Measurements from ENCODE around the gene SORCS2. TPM values are rescaled to one million over a fixed set of nuclear protein-coding genes. Genes with fewer than 3 reads are reported as not detected.

Gene SORCS2
- 1.2 TPM for total RNA-seq
- long read RNA-seq, partial matches to known transcripts, result 1 of 8 reads
- long read RNA-seq, other reads (novel, unspliced or antisense), result 7 of 8 reads

- ATAC-seq (ENCODE audit: poor library complexity) (peak; percentile 94), DNase-seq (peak; percentile 78)
- intact Hi-C loops (cut with DNase I), result loop anchor here (2.0 to 5.0 kb wide), 2 partner anchors 104 to 525 kb away; no protein-coding TSS in a partner anchor
Observed at GRCh38 chr4:7192252-7193029, at the start of gene SORCS2. TSS of gene SORCS2 (plus strand) at chr4:7192538.

GRCh38 chr4:7144374-7145290, 47.7 kb upstream of the SORCS2 start:
- ATAC-seq (ENCODE audit: poor library complexity) (no peak), DNase-seq (no peak)
- intact Hi-C loops (cut with DNase I), result no loop called here

- DNase-seq (no peak), ATAC-seq (ENCODE audit: poor library complexity) (no peak)
- intact Hi-C loops (cut with DNase I), result no loop called here
Observed at GRCh38 chr4:7145291-7145934, 46.9 kb upstream of the SORCS2 start.

GRCh38 chr4:7146059-7146785, 46.1 kb upstream of the SORCS2 start:
- no peak for ATAC-seq (ENCODE audit: poor library complexity)
- DNase-seq, result no peak
- intact Hi-C loops (cut with DNase I), result no loop called here

- ATAC-seq (ENCODE audit: poor library complexity) (no peak), DNase-seq (no peak)
- intact Hi-C loops (cut with DNase I), result no loop called here
Observed at GRCh38 chr4:7146786-7147115, 45.6 kb upstream of the SORCS2 start.

GRCh38 chr4:7147261-7147660, 45.1 kb upstream of the SORCS2 start:
- DNase-seq, result no peak
- intact Hi-C loops (cut with DNase I), result no loop called here
- no peak for ATAC-seq (ENCODE audit: poor library complexity)

- ATAC-seq (ENCODE audit: poor library complexity), result no peak
- intact Hi-C loops (cut with DNase I), result no loop called here
- DNase-seq, result no peak
Observed at GRCh38 chr4:7147661-7148310, 44.6 kb upstream of the SORCS2 start.

GRCh38 chr4:7148337-7148736, 44.0 kb upstream of the SORCS2 start:
- intact Hi-C loops (cut with DNase I), result no loop called here
- DNase-seq, result no peak
- no peak for ATAC-seq (ENCODE audit: poor library complexity)

- intact Hi-C loops (cut with DNase I), result no loop called here
- no peak for ATAC-seq (ENCODE audit: poor library complexity)
- no peak for DNase-seq
Observed at GRCh38 chr4:7150036-7150635, 42.2 kb upstream of the SORCS2 start.

GRCh38 chr4:7151668-7152227, 40.6 kb upstream of the SORCS2 start:
- intact Hi-C loops (cut with DNase I), result no loop called here
- DNase-seq (no peak), ATAC-seq (ENCODE audit: poor library complexity) (no peak)

GRCh38 chr4:7153711-7154110, 38.6 kb upstream of the SORCS2 start:
- ATAC-seq (ENCODE audit: poor library complexity), result no peak
- no peak for DNase-seq
- intact Hi-C loops (cut with DNase I), result no loop called here

GRCh38 chr4:7154351-7154981, 37.9 kb upstream of the SORCS2 start:
- DNase-seq, result no peak
- ATAC-seq (ENCODE audit: poor library complexity), result no peak
- intact Hi-C loops (cut with DNase I), result no loop called here

GRCh38 chr4:7155590-7156071, 36.7 kb upstream of the SORCS2 start:
- intact Hi-C loops (cut with DNase I), result no loop called here
- DNase-seq, result no peak

GRCh38 chr4:7156328-7156727, 36.0 kb upstream of the SORCS2 start:
- intact Hi-C loops (cut with DNase I), result no loop called here
- ATAC-seq (ENCODE audit: poor library complexity), result peak; percentile 44
- no peak for DNase-seq

More at GRCh38 chr4:7155590-7156071, 36.7 kb upstream of the SORCS2 start:
- no peak for ATAC-seq (ENCODE audit: poor library complexity)

- peak; percentile 61 for ATAC-seq (ENCODE audit: poor library complexity)
- intact Hi-C loops (cut with DNase I), result no loop called here
- no peak for DNase-seq
Observed at GRCh38 chr4:7156761-7157488, 35.4 kb upstream of the SORCS2 start.

- intact Hi-C loops (cut with DNase I), result no loop called here
- ATAC-seq (ENCODE audit: poor library complexity), result no peak
- DNase-seq, result no peak
Observed at GRCh38 chr4:7157666-7158065, 34.7 kb upstream of the SORCS2 start.

All from Right ventricle myocardium superior (tissue), 1 donor.